ENCODE results near the gene VMAC.

VMAC gene

GRCh38 chr19:5936292-5936592, 31.6 kb downstream of the VMAC start:
- no peak for TF ChIP-seq CTCF (IDR thresholded peaks at IDR 0.05; ENCODE audit: low read depth, low read length, missing control alignments)
- no peak for DNase-seq (ENCODE audit: extremely low read depth, low read depth)
- no peak overlapping the region for H3K4me3 ChIP-seq (replicated peaks; ENCODE audit: low read depth, low read length)

GRCh38 chr19:5937550-5937949, 32.9 kb downstream of the VMAC start:
- H3K4me3 ChIP-seq (replicated peaks; ENCODE audit: low read depth, low read length), result no peak overlapping the region
- no peak for TF ChIP-seq CTCF (IDR thresholded peaks at IDR 0.05; ENCODE audit: low read depth, low read length, missing control alignments)
- DNase-seq (ENCODE audit: extremely low read depth, low read depth), result no peak

GRCh38 chr19:5940260-5941208, 35.9 kb downstream of the VMAC start:
- DNase-seq (ENCODE audit: extremely low read depth, low read depth), result no peak
- TF ChIP-seq CTCF (IDR thresholded peaks at IDR 0.05; ENCODE audit: low read depth, low read length, missing control alignments), result no peak

GRCh38 chr19:5941673-5942072, 37.0 kb downstream of the VMAC start:
- no peak for DNase-seq (ENCODE audit: extremely low read depth, low read depth)
- TF ChIP-seq CTCF (IDR thresholded peaks at IDR 0.05; ENCODE audit: low read depth, low read length, missing control alignments), result no peak
- no peak overlapping the region for H3K4me3 ChIP-seq (replicated peaks; ENCODE audit: low read depth, low read length)

More at GRCh38 chr19:5940260-5941208, 35.9 kb downstream of the VMAC start:
- no peak overlapping the region for H3K4me3 ChIP-seq (replicated peaks; ENCODE audit: low read depth, low read length)

- H3K4me3 ChIP-seq (replicated peaks; ENCODE audit: low read depth, low read length), result no peak overlapping the region
- no peak for DNase-seq (ENCODE audit: extremely low read depth, low read depth)
- no peak for TF ChIP-seq CTCF (IDR thresholded peaks at IDR 0.05; ENCODE audit: low read depth, low read length, missing control alignments)
These were observed 38.4 kb downstream of the VMAC start for GRCh38 chr19:5943045-5943444.

GRCh38 chr19:5943623-5944022, 39.0 kb downstream of the VMAC start:
- TF ChIP-seq CTCF (IDR thresholded peaks at IDR 0.05; ENCODE audit: low read depth, low read length, missing control alignments), result no peak
- H3K4me3 ChIP-seq (replicated peaks; ENCODE audit: low read depth, low read length), result no peak overlapping the region
- no peak for DNase-seq (ENCODE audit: extremely low read depth, low read depth)
